Measurements from ENCODE around the gene SETD4.

- no peak for TF ChIP-seq CTCF (conservative IDR thresholded peaks at IDR 0.05 in 1 of 2, IDR thresholded peaks at IDR 0.05 in 1 of 2; ENCODE audit: low read depth in 1 of 2, low read length in 2 of 2)
- TF ChIP-seq EZH2 (IDR thresholded peaks at IDR 0.05; ENCODE audit: low read length, missing control alignments): no peak
Measured at GRCh38 chr21:35995522-35996088, 64.7 kb downstream of the SETD4 start.
